ENCODE data around the gene ADGRD1.

The ADGRD1 gene

DNA sequence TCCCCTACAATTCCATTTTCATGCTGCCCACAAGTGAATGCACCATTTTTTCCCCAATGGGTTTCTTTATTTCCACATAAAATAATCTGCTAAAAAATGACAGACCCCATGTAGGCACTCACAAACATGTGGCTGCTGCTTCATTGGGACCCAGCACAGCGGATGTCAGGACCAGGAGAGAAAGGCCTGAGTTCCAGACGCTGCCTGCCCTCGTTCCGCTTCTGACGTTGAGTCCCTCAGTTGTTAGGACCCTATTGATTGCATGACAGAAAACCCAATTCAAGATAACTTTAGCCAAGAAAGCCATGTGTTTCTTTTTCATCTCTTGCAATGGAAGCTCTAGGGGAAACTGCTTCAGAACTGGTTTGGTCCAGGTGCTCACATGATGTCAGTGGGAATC, 34.6 kb downstream of the ADGRD1 start:
- H3K4me1 ChIP-seq (ENCODE audit: control insufficient read depth, low read length), result peaks cover 18% of the 10 kb centered on the region
- no peaks in the 10 kb centered on the region for H3K36me3 ChIP-seq (ENCODE audit: control insufficient read depth, low read length)
- no peaks in the 10 kb centered on the region for H3K9me2 ChIP-seq (replicated peaks; ENCODE audit: control insufficient read depth, low read length)
- H3K9me3 ChIP-seq (ENCODE audit: control insufficient read depth, insufficient read depth, low read length), result no peaks in the 10 kb centered on the region
- no peak for TF ChIP-seq EZH2phosphoT487 (IDR thresholded peaks at IDR 0.05; ENCODE audit: borderline replicate concordance, low read length)
- no peak for TF ChIP-seq CTCF (IDR thresholded peaks at IDR 0.05; ENCODE audit: low read depth, low read length, poor library complexity, severe bottlenecking)
- H3K4me3 ChIP-seq (ENCODE audit: low read length), result no peak overlapping the region
- H3K79me2 ChIP-seq (ENCODE audit: control insufficient read depth, low read length), result no peaks in the 10 kb centered on the region
- no peak overlapping the region for H3K27ac ChIP-seq (ENCODE audit: low read depth, low read length)
- H3K4me2 ChIP-seq (ENCODE audit: low read length), result no peak overlapping the region
- H3F3A ChIP-seq (ENCODE audit: control insufficient read depth, insufficient read depth), result peaks cover 8% of the 10 kb centered on the region
- no peaks in the 10 kb centered on the region for H4K20me1 ChIP-seq (ENCODE audit: control insufficient read depth, insufficient read depth, low read depth, low read length)
- no peaks in the 10 kb centered on the region for H3K27me3 ChIP-seq (ENCODE audit: control insufficient read depth, low read length)

GRCh38 chr12:130988751-130989150, 35.0 kb downstream of the ADGRD1 start:
- peaks cover 13% of the 10 kb centered on the region for H3K4me1 ChIP-seq (ENCODE audit: control insufficient read depth, low read length)
- H3K9me2 ChIP-seq (replicated peaks; ENCODE audit: control insufficient read depth, low read length), result no peaks in the 10 kb centered on the region
- no peak overlapping the region for H3K4me2 ChIP-seq (ENCODE audit: low read length)
- H4K20me1 ChIP-seq (ENCODE audit: control insufficient read depth, insufficient read depth, low read depth, low read length), result no peaks in the 10 kb centered on the region
- H3K27ac ChIP-seq (ENCODE audit: low read depth, low read length), result no peak overlapping the region
- no peaks in the 10 kb centered on the region for H3K36me3 ChIP-seq (ENCODE audit: control insufficient read depth, low read length)
- H3K79me2 ChIP-seq (ENCODE audit: control insufficient read depth, low read length), result no peaks in the 10 kb centered on the region
- H3K27me3 ChIP-seq (ENCODE audit: control insufficient read depth, low read length), result no peaks in the 10 kb centered on the region
- H3K4me3 ChIP-seq (ENCODE audit: low read length), result no peak overlapping the region
- no peak for TF ChIP-seq EZH2phosphoT487 (IDR thresholded peaks at IDR 0.05; ENCODE audit: borderline replicate concordance, low read length)
- no peak for TF ChIP-seq CTCF (IDR thresholded peaks at IDR 0.05; ENCODE audit: low read depth, low read length, poor library complexity, severe bottlenecking)
- H3F3A ChIP-seq (ENCODE audit: control insufficient read depth, insufficient read depth), result peaks cover 3% of the 10 kb centered on the region; the same call in 1 of the 2 replicates
- H3K9me3 ChIP-seq (ENCODE audit: control insufficient read depth, insufficient read depth, low read length), result no peaks in the 10 kb centered on the region

- no peaks in the 10 kb centered on the region for H3K27me3 ChIP-seq (ENCODE audit: control insufficient read depth, low read length)
- H3K4me3 ChIP-seq (ENCODE audit: low read length), result no peak overlapping the region
- TF ChIP-seq CTCF (IDR thresholded peaks at IDR 0.05; ENCODE audit: low read depth, low read length, poor library complexity, severe bottlenecking), result no peak
- TF ChIP-seq EZH2phosphoT487 (IDR thresholded peaks at IDR 0.05; ENCODE audit: borderline replicate concordance, low read length), result no peak
- H3K27ac ChIP-seq (ENCODE audit: low read depth, low read length), result no peak overlapping the region
- H3F3A ChIP-seq (ENCODE audit: control insufficient read depth, insufficient read depth), result no peaks in the 10 kb centered on the region
- no peaks in the 10 kb centered on the region for H4K20me1 ChIP-seq (ENCODE audit: control insufficient read depth, insufficient read depth, low read depth, low read length)
- H3K9me2 ChIP-seq (replicated peaks; ENCODE audit: control insufficient read depth, low read length), result no peaks in the 10 kb centered on the region
- no peaks in the 10 kb centered on the region for H3K36me3 ChIP-seq (ENCODE audit: control insufficient read depth, low read length)
- peaks cover 13% of the 10 kb centered on the region for H3K4me1 ChIP-seq (ENCODE audit: control insufficient read depth, low read length)
- no peak overlapping the region for H3K4me2 ChIP-seq (ENCODE audit: low read length)
- H3K79me2 ChIP-seq (ENCODE audit: control insufficient read depth, low read length), result no peaks in the 10 kb centered on the region
- no peaks in the 10 kb centered on the region for H3K9me3 ChIP-seq (ENCODE audit: control insufficient read depth, insufficient read depth, low read length)
Measured at GRCh38 chr12:130989391-130989790, 35.7 kb downstream of the ADGRD1 start.

GRCh38 chr12:130990034-130990433, 36.3 kb downstream of the ADGRD1 start:
- no peak overlapping the region for H3K27ac ChIP-seq (ENCODE audit: low read depth, low read length)
- H3K27me3 ChIP-seq (ENCODE audit: control insufficient read depth, low read length), result no peaks in the 10 kb centered on the region
- peaks cover 15% of the 10 kb centered on the region for H3K4me1 ChIP-seq (ENCODE audit: control insufficient read depth, low read length)
- no peaks in the 10 kb centered on the region for H4K20me1 ChIP-seq (ENCODE audit: control insufficient read depth, insufficient read depth, low read depth, low read length)
- TF ChIP-seq CTCF (IDR thresholded peaks at IDR 0.05; ENCODE audit: low read depth, low read length, poor library complexity, severe bottlenecking) (no peak), EZH2phosphoT487 (IDR thresholded peaks at IDR 0.05; ENCODE audit: borderline replicate concordance, low read length) (no peak)
- no peaks in the 10 kb centered on the region for H3K9me3 ChIP-seq (ENCODE audit: control insufficient read depth, insufficient read depth, low read length)
- H3F3A ChIP-seq (ENCODE audit: control insufficient read depth, insufficient read depth), result no peaks in the 10 kb centered on the region
- no peaks in the 10 kb centered on the region for H3K36me3 ChIP-seq (ENCODE audit: control insufficient read depth, low read length)
- no peaks in the 10 kb centered on the region for H3K79me2 ChIP-seq (ENCODE audit: control insufficient read depth, low read length)
- H3K4me2 ChIP-seq (ENCODE audit: low read length), result no peak overlapping the region
- H3K9me2 ChIP-seq (replicated peaks; ENCODE audit: control insufficient read depth, low read length), result no peaks in the 10 kb centered on the region
- no peak overlapping the region for H3K4me3 ChIP-seq (ENCODE audit: low read length)
